ENCODE results near the gene RNF115.
A peak's percentile ranks its signal among the peaks of the same experiment; 100 is the strongest.

Gene RNF115

DNA sequence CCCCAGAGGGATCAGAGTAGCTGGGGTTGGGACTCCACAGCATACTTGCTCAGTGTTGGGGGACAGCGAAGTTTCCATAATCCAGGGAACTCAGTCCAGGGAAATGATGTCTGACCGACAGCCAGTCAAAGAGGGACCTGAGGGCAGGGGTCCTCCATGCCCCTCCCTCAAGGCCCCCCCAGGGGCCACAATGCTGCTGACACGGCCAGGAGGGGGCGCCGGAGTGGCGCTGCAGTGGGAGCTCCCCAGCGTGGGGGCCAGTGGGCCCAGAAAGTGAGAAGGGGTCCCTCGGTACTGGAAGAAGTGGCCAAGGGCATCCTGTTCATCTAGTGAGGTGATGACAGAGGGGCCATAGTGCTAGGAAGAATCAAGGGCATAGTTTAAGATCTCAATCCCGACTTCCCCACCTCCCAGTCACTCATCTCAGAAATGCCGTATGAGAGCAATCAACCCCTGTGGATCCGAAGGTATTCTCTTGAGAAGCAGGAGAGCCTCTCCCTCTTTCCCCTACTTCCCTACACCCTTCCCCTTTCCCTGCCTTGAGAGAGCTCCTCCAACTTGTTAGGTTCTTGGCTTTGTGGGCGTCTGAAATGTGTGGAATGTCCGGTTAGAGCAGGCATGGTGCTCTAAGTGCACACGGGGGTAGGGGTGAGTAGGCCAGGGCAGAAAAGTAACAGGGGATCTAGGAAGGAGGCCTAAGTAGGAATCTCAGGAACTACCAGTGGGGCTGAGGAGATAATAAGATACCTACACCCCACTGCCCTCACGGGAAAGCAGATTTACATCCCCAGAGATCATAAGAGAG, 25.7 kb upstream of the RNF115 start:
- no peaks in the 10 kb centered on the region for H3K79me2 ChIP-seq (ENCODE audit: insufficient read depth, low read length)
- no peak for TF ChIP-seq EZH2phosphoT487 (IDR thresholded peaks at IDR 0.05; ENCODE audit: borderline replicate concordance)
- TF ChIP-seq, protein P1, sequence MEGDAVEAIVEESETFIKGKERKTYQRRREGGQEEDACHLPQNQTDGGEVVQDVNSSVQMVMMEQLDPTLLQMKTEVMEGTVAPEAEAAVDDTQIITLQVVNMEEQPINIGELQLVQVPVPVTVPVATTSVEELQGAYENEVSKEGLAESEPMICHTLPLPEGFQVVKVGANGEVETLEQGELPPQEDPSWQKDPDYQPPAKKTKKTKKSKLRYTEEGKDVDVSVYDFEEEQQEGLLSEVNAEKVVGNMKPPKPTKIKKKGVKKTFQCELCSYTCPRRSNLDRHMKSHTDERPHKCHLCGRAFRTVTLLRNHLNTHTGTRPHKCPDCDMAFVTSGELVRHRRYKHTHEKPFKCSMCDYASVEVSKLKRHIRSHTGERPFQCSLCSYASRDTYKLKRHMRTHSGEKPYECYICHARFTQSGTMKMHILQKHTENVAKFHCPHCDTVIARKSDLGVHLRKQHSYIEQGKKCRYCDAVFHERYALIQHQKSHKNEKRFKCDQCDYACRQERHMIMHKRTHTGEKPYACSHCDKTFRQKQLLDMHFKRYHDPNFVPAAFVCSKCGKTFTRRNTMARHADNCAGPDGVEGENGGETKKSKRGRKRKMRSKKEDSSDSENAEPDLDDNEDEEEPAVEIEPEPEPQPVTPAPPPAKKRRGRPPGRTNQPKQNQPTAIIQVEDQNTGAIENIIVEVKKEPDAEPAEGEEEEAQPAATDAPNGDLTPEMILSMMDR (conservative IDR thresholded peaks at IDR 0.05; ENCODE audit: low read length) = peak; percentile 75
- no peaks in the 10 kb centered on the region for H3K27me3 ChIP-seq (ENCODE audit: insufficient read depth, low read length, poor library complexity, severe bottlenecking)
- no peak overlapping the region for H3K9ac ChIP-seq (ENCODE audit: low read depth, low read length, poor library complexity, severe bottlenecking)
- H2AFZ ChIP-seq (ENCODE audit: low read length) = no peak overlapping the region
- H3K36me3 ChIP-seq (ENCODE audit: insufficient read depth, low read length) = peaks cover 47% of the 10 kb centered on the region; the same call in 1 of the 2 replicates
- no peaks in the 10 kb centered on the region for H3F3A ChIP-seq (ENCODE audit: low read depth)
- no peak overlapping the region for H3K4me3 ChIP-seq (ENCODE audit: low read length, poor library complexity, severe bottlenecking)
- H3K4me2 ChIP-seq (ENCODE audit: low read depth, low read length, poor library complexity, severe bottlenecking) = no peak overlapping the region
- no peaks in the 10 kb centered on the region for H4K20me1 ChIP-seq (ENCODE audit: insufficient read depth, low read length, poor library complexity, severe bottlenecking)
- H3K9me2 ChIP-seq (replicated peaks; ENCODE audit: low read depth, low read length) = no peaks in the 10 kb centered on the region
- H3K4me1 ChIP-seq (ENCODE audit: insufficient read depth, low read length, poor library complexity, severe bottlenecking) = peaks cover 11% of the 10 kb centered on the region
- H3K9me3 ChIP-seq (ENCODE audit: insufficient read depth, low read depth, low read length) = no peaks in the 10 kb centered on the region

DNA sequence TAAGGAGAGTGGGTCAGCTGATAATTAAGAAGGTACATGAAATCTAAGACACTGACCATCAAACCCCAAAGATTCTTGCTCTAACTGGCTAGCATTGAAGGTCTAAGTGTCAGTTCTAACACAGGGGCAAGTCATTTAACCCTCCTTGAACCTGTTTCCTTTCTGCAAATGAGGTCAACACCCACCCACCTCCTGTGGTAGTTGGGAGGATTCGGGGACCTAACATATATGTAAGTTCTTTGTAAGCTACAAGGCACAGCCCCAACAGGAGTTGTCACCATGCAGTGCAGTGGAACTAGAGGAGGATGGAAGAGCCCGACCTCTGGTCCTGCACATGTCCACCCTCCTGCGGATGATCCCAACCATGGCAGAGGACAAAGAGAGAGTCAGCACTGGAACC, 23.9 kb upstream of the RNF115 start:
- H3K79me2 ChIP-seq (ENCODE audit: insufficient read depth, low read length) = no peaks in the 10 kb centered on the region
- H2AFZ ChIP-seq (ENCODE audit: low read length) = no peak overlapping the region
- no peaks in the 10 kb centered on the region for H3K27me3 ChIP-seq (ENCODE audit: insufficient read depth, low read length, poor library complexity, severe bottlenecking)
- H3K4me3 ChIP-seq (ENCODE audit: low read length, poor library complexity, severe bottlenecking) = no peak overlapping the region
- H3F3A ChIP-seq (ENCODE audit: low read depth) = no peaks in the 10 kb centered on the region
- H4K20me1 ChIP-seq (ENCODE audit: insufficient read depth, low read length, poor library complexity, severe bottlenecking) = no peaks in the 10 kb centered on the region
- H3K9me2 ChIP-seq (replicated peaks; ENCODE audit: low read depth, low read length) = no peaks in the 10 kb centered on the region
- no peak overlapping the region for H3K4me2 ChIP-seq (ENCODE audit: low read depth, low read length, poor library complexity, severe bottlenecking)
- TF ChIP-seq, protein P1 (conservative IDR thresholded peaks at IDR 0.05; ENCODE audit: low read length) = no peak
- no peak for TF ChIP-seq EZH2phosphoT487 (IDR thresholded peaks at IDR 0.05; ENCODE audit: borderline replicate concordance)
- peaks cover 37% of the 10 kb centered on the region; the same call in 1 of the 2 replicates for H3K36me3 ChIP-seq (ENCODE audit: insufficient read depth, low read length)
- H3K9ac ChIP-seq (ENCODE audit: low read depth, low read length, poor library complexity, severe bottlenecking) = no peak overlapping the region
- H3K4me1 ChIP-seq (ENCODE audit: insufficient read depth, low read length, poor library complexity, severe bottlenecking) = peaks cover 11% of the 10 kb centered on the region
- no peaks in the 10 kb centered on the region for H3K9me3 ChIP-seq (ENCODE audit: insufficient read depth, low read depth, low read length)

DNA sequence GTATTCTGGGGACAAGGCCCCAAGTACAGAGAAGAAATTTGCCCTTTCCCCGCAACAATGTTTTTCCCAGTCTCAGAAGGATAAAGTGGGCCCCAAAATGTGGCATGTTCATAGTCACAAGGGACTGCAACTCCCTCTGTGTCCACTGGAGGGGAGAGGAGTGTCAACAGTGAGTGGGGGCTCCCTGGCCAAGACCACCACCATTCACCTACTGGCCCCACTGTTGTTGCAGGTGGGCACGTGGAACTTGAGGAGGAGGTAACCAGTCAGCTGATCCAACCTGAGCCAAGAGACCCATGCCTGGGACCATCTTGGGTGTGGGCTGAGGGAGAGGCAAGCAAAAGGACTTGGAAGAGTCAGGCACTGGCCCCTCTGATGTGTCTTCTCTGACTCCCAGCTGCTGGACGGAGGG, 22.3 kb upstream of the RNF115 start:
- Histone ChIP-seq H3K4me3 (ENCODE audit: low read length, poor library complexity, severe bottlenecking) (peak overlapping the region; percentile 82), H3K9me3 (ENCODE audit: insufficient read depth, low read depth, low read length) (no peaks in the 10 kb centered on the region), H3F3A (ENCODE audit: low read depth) (no peaks in the 10 kb centered on the region), H3K4me1 (ENCODE audit: insufficient read depth, low read length, poor library complexity, severe bottlenecking) (peaks cover 11% of the 10 kb centered on the region), H2AFZ (ENCODE audit: low read length) (peak overlapping the region; percentile 80), H3K9me2 (replicated peaks; ENCODE audit: low read depth, low read length) (no peaks in the 10 kb centered on the region), H3K36me3 (ENCODE audit: insufficient read depth, low read length) (peaks cover 43% of the 10 kb centered on the region; the same call in 1 of the 2 replicates), H3K4me2 (ENCODE audit: low read depth, low read length, poor library complexity, severe bottlenecking) (peak overlapping the region; percentile 94), H3K27me3 (ENCODE audit: insufficient read depth, low read length, poor library complexity, severe bottlenecking) (no peaks in the 10 kb centered on the region), H3K9ac (ENCODE audit: low read depth, low read length, poor library complexity, severe bottlenecking) (peak overlapping the region; percentile 68), H3K79me2 (ENCODE audit: insufficient read depth, low read length) (no peaks in the 10 kb centered on the region), H4K20me1 (ENCODE audit: insufficient read depth, low read length, poor library complexity, severe bottlenecking) (no peaks in the 10 kb centered on the region)
- no peak for TF ChIP-seq EZH2phosphoT487 (IDR thresholded peaks at IDR 0.05; ENCODE audit: borderline replicate concordance)
- TF ChIP-seq, protein P1 (conservative IDR thresholded peaks at IDR 0.05; ENCODE audit: low read length) = peak; percentile 67

All from Loucy (cell line).